Activated T-cell treated with anti-CD3 and anti-CD28 coated beads for 1 hour (primary cell): ENCODE measurements around the gene CATSPER1.
"Not testable (repeated sequence)": the region's sequence is repeated elsewhere in the genome, so short reads cannot be mapped to it uniquely, and the experiment has no call there.

Source experiments
- DNase-seq: peaks from one replicate; pipeline ENCODE4 v3.0.0-alpha.2; 2020; ENCODE audit warnings: low read depth

Gene CATSPER1

DNA sequence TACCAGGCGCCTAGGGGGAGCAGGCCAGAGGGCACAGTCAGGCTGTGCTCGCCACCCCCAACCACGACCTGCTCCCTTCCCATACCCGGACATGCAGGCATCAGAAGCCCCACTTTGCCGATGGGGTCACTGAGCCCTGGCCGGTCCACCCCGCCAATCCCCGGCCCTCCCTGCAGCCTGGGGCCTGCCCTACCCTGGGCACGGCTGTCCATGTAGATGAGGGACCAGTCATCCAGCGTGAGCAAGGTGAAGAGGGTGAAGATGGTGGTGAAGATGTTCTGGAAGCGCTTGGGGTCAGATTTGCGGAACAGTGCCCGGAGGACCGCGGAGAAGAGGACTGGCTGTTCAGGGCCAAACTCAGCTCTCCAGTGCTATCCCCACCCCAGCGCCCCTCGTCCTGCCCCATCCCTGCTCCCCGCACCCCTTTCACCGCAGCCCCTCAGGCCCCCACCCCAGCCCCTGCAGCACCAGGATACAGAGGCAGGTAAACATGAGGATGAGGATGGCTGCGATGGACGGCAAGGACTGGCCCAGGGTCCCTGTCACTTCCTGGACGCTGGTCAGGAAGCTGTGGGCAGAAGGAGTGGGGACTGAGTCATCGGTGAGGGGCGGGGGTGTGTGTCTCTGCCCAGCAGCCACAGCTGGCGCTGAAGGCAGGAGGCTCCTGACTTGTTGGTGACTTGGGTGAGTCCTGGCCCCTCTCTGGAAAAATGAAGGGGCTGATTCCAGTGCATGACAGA lies 5.5 kb downstream of the CATSPER1 start:
- DNase-seq: no peak

DNA sequence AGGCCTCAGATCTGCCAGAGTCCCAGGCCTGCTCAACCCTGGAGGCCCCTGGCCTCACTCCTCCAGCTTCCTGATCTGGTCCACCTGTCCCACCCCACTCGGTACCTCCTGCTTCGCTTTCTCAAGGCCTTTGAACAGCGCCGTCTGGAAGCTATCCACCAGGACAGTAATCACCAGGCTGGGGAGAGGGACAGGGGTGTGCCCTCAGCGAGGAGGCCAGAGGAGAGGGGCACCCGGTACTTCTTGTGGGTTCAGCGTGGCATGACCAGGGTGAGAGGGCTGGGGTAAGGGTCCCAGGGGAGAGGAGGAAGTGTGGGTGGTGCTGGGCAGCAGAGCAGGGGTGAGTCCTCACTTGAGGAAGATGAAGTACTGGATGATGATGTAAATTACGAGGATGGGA lies 6.1 kb downstream of the CATSPER1 start:
- no peak for DNase-seq

DNA sequence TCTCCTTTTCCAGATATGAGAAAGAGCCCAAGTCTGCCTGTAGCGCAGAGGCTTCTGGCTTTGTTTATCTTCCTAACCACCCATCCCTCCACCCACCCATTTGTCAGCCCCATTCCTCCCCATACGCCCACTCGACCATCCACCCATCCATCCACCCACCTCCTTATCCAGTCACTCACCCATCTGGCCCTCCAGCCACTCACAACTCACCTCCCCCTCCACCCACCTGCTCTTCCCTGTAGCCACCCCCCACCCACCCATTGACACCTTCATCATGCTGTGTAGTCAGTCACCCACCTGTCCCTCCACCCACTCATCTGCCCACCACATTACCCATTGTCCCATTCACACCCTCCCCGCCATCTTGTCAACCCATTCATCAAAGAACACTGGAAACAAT lies 9.0 kb downstream of the CATSPER1 start:
- DNase-seq: no peak

DNA sequence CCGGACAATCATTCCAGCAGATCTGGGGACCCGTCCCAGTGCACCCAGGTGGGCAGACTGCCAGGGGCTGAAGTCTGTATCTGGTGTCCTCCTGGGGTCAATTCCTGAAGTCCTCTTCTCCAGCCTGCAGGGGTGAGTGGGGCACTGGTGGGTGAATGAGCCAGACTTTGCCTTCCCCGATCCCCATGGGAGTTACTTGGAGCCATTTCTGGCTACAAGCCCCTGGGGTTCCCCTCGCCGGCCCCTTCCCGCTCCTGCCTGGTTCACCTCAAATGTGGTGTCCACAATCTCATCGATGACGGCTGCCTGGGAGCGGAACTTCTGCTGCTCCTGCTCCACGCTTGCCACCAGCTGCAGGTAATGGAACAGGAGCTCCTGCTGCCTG lies 9.5 kb downstream of the CATSPER1 start:
- DNase-seq: no peak

DNA sequence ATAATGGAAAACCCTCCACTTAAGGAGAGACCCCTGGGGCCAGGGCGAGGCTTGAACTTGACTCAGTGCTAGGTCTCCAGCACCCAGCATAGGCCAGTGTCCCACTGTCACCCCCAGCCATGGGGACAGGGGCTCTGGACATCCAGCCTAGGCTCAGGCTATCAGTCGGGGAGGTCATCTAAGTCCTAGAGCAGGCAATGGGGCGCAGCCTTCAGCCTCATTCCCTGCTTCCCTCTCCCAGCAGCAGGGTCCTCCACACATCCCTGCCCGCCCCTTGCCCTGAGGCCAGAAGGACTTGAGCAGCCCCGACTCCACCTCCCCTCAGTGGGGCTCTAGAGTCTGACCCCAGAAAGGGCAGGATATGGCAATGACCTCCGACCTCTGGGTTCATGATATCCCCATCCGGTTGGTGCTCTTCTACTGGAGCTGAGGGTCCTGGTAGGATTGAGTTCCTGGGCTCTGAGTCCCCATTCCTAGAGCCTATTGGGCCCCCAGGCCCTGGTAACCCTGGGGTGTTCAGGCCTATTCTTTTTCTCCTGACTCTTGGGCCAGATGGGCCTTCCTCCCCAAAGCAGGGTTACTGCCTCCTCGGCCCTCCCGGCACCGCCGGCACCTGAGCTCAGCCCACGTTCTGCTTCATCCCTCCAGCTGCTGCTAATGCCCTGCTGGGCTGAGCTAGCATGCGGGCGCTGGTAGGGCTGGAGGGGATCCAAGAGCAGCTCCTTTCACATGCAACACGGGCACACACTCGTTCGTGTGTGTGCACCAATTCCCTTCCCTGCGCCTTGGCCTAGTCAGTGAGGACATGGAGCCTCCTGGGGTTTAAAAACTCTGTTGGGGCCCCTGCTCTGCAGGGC lies 10.1 kb downstream of the CATSPER1 start:
- no peak for DNase-seq

DNA sequence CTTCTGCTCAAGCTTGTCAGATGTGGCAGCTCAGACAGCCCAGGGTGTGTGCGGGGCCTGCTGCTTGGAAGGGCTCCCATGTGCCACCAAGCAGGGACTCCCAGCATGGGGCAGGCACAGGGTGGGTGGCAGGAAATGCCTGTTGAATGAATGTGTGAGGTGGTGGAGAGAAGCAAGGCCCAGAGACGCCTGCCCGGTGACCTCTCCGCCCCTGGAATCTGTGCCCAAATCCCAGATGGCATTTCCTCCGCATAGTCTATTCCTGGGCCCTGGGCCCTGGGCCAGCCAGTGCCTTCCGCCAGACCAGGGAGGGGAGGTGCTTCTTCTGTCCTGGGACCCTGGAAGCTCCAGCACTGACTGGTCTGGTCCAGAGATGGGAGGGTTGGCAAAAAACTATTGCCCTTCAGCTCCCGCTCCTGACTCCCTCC lies 10.8 kb downstream of the CATSPER1 start:
- DNase-seq: no peak

DNA sequence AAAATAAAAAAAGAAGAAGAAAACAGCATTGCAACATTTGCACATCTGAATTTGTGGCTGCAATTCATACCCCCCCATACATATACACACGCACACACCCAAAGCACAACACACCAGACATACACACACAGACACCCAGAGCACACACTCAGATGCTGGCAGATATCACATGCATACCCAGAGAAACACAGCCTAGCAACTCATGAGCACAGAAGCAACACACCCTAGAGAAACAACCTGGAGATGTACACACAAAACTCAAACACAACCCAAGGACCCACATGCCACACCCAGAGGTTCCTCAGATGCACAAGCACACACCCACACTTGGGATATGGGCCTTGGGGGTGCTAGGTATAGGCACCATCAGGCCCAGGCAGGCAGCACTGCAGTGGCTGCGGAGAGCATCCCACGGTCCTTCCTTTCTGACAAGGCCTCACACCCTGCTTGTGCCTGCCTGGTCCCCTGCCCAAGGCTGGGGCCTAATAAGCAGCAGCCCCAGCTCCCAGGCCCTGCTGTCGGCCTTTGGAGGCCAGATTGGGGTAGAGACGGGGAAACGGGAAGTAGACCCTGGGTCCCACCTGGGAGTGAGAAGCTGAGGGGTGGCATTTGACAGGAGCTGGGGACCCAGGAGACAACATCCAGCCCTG lies 11.3 kb downstream of the CATSPER1 start:
- no peak for DNase-seq

DNA sequence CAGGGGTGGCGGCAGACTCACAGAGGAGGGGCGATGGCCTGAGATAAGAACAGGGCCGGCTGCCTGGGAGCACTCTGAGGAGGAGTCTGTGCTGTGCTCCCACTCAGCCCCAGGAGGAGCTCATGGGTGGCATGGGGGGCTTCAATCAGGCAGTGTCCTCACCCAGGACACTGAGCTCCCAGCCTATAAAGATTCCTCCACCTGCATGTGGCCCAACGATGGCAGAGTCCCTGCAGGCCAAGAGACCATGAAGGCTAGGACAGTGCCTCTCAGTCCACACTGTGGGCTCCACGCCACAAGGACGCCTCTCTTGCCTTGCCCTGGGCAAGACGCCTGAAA lies 12.5 kb downstream of the CATSPER1 start:
- DNase-seq: no peak

DNA sequence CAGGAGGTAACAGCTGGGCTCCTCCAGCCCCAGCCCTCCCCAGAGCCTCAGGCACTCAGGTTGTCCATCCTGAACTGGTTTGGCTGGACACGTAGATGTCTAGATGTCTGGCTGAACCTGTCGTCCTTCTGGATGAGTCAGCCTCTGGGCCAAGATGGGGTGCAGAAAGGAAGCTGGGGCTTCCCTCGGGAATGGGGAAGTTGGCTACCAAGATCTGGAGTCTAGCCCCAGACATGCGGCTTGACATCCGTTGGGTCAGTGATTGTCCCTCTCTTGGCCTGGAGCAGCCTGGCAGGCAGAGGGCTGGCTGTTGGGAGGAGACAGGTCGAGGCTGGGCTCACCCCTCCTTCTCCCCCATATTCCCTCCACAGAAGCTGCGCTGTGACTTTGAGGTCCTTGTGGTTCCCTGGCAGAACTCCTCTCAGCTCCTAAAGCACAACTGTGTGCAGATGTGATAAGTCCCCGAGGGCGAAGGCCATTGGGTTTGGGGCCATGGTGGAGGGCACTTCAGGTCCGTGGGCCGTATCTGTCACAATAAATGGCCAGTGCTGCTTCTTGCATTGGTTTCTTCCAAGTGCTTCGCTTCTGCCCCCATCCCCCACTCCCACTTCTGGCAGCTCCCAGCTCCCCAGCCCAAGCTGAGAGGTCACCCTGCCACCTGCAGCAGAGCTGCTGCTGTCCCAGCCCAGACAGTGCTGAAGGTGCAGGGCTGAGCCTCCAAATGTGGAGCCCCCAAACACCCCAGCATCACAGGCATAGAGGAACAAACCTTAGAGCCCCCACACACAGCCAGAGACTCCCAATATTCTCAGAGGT lies 13.1 kb downstream of the CATSPER1 start:
- DNase-seq: no peak

DNA sequence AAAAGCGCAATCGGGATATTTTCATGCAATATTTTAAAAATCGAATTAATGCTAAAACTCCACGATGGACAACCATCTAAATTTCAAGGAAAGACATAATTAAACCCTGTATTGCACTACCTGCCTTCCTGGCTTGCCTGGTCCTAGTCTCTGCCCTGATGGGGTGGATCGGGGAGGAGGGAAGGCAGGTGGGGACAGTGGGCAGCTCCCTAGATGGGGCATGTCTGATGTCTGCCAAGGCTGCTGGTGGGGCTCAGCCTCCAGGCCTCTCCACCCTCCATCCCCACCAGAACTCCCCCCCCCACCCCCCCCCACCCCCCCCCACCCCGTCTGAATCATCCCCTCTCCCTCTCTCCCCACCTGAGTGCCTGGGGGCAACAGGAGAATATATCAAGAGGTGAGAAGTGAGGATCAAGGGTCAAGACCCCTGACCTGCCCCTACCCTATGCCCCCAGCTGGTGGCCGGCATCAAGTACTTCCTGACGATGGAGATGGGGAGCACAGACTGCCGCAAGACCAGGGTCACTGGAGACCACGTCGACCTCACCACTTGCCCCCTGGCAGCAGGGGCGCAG lies 13.8 kb downstream of the CATSPER1 start:
- no peak for DNase-seq

DNA sequence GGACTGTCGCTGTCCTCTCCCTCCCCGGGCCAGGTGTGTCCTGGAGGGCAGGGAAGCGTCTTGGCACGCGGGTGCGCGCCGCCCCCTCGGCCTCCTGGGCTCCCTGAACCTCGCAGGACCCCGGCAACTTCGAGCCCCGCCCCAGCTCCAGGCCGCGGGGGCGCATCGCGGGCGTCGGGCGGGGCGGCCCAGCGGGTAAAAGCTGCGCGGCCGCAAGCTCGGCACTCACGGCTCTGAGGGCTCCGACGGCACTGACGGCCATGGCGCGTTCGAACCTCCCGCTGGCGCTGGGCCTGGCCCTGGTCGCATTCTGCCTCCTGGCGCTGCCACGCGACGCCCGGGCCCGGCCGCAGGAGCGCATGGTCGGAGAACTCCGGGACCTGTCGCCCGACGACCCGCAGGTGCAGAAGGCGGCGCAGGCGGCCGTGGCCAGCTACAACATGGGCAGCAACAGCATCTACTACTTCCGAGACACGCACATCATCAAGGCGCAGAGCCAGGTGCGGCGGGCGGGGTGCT lies 14.4 kb downstream of the CATSPER1 start, which contains the start of gene CST6:
Gene CST6, plus strand, starts transcription at position 224 of the 519 bp plus-strand sequence. Its CDS starts 37 bp downstream, at position 261.
- no peak for DNase-seq

DNA sequence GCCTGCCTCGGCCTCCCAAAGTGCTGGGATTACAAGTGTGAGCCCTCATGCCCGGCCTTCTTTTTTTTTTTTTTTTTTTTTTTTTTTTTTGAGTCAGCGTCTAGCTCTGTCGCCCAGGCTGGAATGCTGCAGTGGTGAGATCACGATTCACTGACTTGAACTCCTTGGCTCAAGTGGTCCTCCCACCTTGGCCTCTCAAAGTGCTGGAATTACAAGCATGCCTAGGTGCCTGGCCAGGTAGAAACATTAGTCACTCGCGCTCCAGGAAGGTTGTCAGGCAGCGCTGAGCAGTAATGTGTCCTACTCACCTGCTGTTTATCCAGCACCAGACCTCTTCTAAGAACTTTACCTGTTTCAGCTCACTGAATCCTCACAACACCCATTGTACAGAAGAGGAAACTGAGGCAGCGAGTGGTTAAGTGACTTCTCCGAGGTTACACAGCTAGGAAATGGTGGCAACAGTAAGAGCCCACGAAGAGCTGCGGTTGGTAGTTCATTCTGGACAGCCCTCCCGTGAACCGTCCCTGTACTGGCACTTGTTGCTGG lies 15.0 kb downstream of the CATSPER1 start:
- DNase-seq: no peak

DNA sequence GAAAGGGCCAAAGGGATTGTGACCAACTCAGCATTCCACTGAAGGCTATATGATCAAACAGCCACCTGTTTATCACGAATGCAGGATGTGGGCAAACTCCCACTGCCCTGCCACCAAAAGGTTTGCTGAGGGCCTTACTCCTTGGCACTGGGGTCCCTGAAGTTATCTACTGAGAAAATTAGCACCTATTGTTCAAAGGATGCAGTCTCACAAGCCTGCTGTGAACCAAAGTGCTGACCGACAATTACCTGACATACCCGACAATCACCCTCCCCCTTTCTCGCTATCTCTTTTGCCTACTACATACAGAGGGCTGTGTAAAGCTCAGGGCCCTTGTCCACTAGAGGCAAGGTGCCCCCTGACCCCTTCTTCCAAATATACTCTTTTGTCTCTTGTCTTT lies 16.2 kb downstream of the CATSPER1 start:
- not testable (repeated sequence) for DNase-seq

DNA sequence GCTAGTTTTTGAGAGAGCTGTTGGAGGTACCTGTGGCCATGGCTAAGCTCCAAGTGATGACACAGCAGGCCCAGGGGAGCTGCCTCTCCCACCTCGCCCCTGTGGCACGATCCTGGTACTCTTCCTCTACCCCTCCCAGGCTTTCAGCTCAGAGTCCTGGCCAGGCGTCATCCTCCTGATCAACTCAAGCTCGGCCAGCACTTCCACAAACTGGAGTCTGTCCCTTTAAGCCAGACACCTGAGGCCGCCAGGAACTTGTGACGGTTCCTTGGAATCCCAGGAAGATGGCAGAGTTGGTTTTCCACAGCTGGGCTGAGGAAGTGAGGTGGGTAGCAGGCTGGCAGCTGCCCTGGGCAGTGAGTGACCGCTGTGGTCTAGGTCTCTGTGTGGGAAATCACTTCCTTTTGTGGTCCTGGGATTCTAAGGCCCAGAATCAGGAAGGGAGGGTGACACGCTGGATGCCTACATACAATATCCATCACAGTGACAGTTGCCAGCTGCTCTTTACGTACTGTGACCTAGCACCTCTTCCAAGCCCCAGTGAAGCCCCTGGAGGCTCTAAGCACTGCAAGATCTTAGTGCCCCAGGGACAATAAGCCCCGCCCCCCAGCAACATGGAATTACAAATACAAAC lies 17.7 kb downstream of the CATSPER1 start:
- no peak for DNase-seq

DNA sequence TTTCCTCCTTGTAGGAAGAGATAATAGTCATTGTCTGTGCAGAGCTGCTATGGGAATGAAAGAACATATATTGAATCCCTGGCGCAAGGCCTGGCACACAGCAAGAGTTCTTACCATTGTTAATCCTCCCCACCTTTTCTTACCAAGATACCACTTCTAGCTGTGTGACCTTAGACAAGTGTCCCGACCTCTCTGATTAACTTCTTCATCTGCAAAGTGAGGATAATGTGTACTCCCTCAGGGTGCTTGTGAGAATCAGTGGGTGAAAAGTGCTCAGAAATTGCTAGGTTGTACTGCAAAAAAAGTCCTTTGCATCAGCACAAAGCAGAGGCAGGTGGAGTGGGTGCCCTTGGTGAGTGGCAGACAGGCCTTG lies 18.2 kb downstream of the CATSPER1 start:
- no peak for DNase-seq

DNA sequence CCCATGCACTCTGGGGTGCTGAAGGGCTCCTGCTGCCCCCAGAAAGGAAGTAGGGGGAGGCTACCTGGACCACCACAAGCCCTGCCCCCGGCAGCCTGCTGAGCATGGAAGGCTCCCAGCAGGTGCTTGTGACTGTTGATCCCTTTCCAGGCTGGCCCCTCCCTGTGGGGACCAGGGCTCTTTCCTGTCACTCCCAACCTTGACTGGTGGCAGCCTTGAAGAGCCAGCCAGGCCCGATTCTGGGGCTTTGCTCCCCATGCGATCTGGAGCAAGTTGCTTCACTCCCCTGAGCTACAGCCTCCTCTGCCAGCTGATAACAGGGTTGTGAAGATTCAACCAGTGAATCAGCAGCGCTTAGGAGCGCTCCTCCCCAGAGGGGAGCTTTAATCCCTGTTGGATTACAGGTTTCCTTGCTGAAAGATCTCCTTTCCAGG lies 19.1 kb downstream of the CATSPER1 start:
- no peak for DNase-seq

DNA sequence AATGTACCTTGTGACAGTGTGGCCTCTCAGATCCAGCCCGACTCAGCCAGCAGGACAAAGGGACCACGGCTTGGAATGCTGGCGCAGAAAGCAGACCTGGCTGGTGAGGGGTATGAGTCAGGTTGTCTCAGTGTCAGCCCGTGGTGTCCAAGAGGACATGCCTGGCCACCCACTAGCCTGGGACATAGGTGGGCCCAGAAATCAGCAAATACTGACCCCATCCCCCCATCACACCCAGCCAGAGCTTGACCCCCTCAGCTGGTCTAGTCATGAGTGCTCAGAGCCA lies 19.4 kb downstream of the CATSPER1 start:
- no peak for DNase-seq

DNA sequence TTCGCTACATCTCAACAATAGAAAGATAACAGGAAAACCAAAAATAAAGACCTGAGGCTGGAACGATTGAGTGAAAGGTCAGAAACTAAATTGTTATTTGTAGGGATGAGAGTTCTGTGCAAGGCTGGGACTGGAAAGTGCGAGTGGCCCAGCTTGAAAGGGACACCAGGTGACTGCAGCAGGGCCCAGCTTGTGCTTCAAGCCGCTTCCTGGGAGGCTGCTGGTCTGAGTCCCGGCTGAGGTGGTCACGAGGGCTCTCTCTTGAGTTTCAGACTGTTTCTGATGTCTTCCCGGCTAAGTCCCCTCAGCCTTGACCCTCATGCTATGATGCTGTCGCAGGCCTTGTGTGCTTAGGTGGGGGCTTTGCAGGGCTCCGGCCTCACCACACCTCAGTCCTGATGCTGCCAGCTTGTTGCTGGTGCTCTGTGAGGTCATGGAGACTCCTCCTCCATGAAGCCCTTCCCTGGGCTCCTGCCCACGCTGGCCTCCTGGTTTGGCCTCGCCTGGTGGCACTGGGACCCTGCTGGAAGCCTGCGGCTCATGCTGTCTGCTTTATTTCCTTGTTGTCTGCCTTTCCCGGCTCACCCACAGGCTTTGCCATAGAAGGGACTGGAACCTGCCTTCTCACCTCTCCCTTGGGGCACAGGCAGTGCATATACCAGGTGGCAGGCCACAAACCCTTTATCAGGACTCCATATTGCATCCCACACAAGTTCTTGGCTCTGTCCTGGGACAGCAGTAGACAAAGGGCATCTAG lies 20.0 kb downstream of the CATSPER1 start:
- no peak for DNase-seq

DNA sequence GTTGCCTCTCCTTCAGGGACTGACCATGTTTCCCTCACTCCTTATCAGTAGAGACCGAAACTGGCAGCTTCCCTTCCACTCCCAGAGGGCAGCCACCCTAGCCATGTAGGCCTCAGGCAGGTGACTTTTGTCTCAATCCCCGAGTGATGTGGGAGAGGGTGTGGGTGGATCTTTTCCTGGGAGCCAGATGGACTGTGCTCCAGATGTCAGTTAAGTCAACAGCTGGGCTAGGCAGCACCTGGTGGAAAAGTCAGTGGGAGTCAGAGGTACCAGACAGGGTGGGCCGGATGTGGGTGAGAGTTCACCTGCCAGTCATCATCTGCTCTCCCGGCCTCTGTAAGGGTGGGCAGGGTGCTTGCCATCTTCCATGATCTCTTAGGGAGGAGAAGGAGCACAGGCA lies 22.1 kb downstream of the CATSPER1 start:
- no peak for DNase-seq

DNA sequence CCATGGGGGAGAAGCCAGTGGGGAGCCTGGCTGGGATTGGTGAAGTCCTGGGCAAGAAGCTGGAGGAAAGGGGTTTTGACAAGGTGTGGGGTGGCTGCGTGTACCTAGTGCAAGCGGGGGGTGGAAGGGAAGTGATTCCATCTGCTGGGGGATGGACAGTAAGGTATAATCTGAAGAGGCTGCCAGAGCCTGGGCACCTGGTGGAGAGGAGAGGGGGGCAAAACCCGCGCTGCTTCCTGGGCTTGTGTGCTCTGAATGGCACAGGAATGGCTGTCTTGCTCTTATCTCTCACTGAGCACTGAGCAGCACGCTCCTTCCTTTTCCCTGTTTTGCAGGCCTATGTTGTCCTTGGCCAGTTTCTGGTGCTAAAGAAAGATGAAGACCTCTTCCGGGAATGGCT lies 23.0 kb downstream of the CATSPER1 start:
- DNase-seq: no peak
